Adrenal gland (tissue), 5 donors: ENCODE results near the gene SNAPIN.

Experiments used
- POLR2A ChIP-seq, 2 donors: fragments of 450-650 bp; IDR thresholded peaks; one replicate each; pipeline ENCODE4 v1.6.1; 2017; ENCODE audit warnings: antibody characterized with exemption in 2 of 2, mild to moderate bottlenecking in 2 of 2, moderate library complexity in 1 of 2
- TF ChIP-seq, protein P1 (sequence below), 6 experiments: fragments of 450-650 bp in 4 of 6; fragments of 200-600 bp in 2 of 6; sonication (generic) in 1 of 6; IDR thresholded peaks; 1 replicate in 5 of 6; 2 replicates in 1 of 6; pipeline versions ENCODE4 v1.5.1 to v1.8.0; 2016 to 2021; ENCODE audit warnings: antibody characterized with exemption in 6 of 6, mild to moderate bottlenecking in 2 of 6, moderate library complexity in 1 of 6
- donor health status: DM: no; HTN: no; CAD: no.

DNA sequence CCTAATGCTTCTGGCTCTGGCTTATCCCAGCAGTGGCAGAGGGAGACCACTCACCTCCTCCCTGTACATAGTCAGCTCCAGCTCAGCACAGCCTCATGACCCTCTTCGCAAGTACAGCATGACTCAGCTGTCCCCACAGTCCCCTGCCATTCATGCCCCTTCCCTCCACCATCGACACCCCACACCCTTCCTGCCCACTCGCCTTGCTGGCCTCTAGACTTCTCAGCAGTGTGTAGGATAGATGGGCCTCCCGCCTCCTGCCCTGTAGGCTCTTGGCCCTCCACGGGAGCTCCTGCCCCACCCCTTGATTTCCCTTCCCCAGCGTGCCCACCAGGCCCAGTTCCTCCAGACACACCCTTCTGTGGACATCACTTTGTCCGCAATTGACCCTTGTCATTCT is 29.8 kb downstream of the SNAPIN start:
- TF ChIP-seq, protein P1, sequence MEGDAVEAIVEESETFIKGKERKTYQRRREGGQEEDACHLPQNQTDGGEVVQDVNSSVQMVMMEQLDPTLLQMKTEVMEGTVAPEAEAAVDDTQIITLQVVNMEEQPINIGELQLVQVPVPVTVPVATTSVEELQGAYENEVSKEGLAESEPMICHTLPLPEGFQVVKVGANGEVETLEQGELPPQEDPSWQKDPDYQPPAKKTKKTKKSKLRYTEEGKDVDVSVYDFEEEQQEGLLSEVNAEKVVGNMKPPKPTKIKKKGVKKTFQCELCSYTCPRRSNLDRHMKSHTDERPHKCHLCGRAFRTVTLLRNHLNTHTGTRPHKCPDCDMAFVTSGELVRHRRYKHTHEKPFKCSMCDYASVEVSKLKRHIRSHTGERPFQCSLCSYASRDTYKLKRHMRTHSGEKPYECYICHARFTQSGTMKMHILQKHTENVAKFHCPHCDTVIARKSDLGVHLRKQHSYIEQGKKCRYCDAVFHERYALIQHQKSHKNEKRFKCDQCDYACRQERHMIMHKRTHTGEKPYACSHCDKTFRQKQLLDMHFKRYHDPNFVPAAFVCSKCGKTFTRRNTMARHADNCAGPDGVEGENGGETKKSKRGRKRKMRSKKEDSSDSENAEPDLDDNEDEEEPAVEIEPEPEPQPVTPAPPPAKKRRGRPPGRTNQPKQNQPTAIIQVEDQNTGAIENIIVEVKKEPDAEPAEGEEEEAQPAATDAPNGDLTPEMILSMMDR (IDR thresholded peaks at IDR 0.05): no peak
- TF ChIP-seq POLR2A (IDR thresholded peaks at IDR 0.05): no peak
